Activated CD4-positive, alpha-beta T cell treated with anti-CD3 and anti-CD28 coated beads for 1 hour (primary cell): Measurements from ENCODE around the gene GPR101.

ENCODE experiments used
- DNase-seq: peaks from one replicate; pipeline ENCODE4 v3.0.0-alpha.2; 2020

The GPR101 gene, protein sequence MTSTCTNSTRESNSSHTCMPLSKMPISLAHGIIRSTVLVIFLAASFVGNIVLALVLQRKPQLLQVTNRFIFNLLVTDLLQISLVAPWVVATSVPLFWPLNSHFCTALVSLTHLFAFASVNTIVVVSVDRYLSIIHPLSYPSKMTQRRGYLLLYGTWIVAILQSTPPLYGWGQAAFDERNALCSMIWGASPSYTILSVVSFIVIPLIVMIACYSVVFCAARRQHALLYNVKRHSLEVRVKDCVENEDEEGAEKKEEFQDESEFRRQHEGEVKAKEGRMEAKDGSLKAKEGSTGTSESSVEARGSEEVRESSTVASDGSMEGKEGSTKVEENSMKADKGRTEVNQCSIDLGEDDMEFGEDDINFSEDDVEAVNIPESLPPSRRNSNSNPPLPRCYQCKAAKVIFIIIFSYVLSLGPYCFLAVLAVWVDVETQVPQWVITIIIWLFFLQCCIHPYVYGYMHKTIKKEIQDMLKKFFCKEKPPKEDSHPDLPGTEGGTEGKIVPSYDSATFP

DNA sequence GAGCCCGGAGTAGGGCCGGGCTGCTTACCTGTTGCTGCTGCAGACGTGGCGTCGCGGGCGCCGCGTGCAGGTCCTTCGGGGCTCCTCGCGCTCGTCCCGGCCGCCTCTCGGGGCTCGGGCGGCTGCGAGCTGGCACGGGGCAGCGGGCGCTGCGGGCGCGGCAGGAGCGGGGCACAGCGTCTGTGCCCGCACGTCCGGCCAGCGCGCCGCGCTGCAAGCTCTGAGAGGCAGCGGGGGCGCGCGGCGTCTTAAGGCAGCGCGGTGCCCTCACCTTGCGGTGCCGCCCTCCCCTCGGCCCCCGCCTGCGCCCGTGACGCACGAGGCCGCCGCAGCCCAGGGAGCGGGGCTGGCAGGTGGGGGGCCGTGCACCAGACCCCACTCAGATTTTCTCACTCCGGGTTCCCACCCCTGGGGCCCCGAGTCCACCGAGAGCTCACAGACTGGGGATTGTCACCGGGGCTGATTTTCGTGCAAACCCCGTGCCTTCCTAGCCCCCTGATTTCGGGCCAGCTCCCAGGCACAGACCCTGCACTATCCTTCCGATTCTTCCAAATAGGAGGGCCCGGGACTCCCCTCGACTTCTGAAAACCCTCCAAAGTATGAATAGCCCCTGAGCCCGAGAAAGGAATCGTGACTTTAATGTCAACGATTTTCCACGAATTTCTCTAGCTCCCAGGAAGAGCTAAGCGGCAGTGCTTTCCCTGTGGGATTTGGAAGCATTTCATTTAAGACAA is at the start of gene GPR101:
TSS of gene GPR101 (minus strand) at position 222 of the 734 bp plus-strand sequence. CDS start 2,321 bp downstream, outside the sequence.
- DNase-seq = no peak

DNA sequence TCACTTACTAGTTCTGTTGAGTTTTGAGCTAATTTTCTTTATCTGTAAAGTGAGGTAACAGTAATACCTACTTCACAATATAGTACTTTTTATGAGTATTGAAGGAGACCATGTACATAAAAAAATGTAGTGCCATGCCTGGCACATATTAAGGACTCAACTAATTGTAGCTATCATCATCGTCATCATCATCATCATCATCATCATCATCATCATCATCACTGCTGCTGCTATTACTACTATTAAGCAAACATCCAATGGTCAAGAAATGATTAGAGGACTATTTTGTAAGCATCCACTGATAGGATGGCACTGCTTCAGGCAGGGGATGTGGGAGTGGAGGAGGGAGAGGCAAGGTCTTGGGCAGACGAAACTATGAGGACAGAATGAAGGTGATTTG is 47.4 kb upstream of the GPR101 start:
- no peak for DNase-seq

DNA sequence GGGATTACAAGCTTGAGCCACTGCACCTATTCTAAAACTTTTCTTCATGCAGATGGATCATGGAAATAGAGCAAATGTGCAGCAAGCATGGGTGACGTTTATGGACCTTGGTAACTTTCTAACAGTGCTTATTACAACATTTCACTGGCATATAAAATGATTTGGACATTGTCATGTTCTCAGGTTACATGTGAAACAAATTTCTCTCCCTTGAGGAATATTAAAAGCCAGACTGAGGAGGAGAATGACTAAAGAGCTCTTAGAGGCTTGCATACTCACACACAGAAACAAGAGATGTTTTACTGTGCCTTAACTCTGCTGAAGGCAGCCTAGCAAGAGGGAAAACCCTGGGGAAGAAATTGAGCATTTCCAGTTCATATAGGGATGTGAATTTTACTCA is 38.6 kb upstream of the GPR101 start:
- DNase-seq = no peak

DNA sequence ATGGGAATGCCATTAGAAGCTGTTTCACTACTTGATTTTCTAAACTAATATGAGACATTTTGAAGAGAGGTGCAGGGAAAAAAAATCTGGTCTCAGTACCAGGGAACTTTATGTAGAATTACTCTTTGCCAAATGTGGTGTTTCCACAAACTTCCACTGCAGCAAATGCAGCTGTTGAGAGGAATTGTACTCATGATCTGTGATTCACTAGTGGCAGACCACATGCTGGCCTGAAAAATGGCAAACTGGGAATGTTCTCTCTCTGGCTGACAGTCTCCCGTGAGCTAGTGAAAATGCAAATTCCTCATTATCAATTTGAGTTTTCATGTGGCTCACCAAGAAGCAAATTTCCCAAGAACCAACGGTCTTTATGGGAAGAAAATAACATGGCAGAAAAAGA is 37.8 kb upstream of the GPR101 start:
- no peak for DNase-seq

DNA sequence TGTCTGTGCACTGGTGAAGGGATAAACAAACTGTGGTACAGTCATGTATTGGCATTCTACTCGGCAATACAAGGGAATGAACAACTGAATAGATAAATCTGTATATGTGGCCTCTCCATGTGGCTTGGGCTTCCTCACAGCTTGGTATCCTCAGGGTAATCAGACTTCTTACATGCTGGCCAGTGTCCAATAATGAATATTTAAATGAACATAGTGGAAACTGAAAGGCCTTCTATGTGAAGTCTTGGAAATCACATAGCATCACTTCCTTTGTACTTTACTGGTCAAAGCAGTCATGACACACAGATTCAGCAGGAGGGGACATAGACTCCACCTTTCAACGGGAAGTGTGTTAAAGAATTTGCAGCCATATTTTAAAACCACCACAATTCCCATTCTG is 33.4 kb upstream of the GPR101 start:
- no peak for DNase-seq

DNA sequence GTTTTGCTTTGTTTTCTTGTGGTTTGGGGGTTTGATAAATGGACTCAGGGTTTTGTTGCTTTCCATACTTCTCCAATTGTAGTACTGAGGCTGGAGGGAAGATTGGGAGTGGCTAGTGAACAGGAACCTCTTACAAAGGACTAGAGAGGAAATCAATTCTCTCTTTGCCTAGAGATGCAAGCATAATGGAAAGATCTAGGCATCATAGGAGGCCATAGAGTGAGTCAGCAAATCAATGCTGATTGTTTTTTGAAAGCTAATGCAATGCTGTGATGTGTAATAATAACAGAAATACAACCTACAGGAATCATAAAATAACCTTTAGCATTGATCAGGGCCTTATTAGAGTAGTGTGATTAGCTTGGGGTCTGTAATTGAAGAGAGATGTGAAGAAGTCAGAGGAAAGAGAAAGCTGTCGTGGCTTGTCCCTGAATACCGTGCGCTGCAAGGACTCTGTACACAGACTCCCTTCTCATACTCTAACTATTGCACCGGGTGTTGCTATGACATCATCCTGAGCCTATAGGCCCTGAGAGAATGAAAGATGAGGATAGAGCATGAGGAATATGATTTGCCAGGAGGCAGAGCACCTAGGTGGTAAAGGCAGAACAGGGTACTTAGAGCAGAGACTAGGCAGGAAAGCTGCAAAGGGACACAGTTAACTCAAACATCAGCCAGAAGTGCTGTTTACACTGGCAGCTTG is 29.3 kb upstream of the GPR101 start:
- DNase-seq = no peak

DNA sequence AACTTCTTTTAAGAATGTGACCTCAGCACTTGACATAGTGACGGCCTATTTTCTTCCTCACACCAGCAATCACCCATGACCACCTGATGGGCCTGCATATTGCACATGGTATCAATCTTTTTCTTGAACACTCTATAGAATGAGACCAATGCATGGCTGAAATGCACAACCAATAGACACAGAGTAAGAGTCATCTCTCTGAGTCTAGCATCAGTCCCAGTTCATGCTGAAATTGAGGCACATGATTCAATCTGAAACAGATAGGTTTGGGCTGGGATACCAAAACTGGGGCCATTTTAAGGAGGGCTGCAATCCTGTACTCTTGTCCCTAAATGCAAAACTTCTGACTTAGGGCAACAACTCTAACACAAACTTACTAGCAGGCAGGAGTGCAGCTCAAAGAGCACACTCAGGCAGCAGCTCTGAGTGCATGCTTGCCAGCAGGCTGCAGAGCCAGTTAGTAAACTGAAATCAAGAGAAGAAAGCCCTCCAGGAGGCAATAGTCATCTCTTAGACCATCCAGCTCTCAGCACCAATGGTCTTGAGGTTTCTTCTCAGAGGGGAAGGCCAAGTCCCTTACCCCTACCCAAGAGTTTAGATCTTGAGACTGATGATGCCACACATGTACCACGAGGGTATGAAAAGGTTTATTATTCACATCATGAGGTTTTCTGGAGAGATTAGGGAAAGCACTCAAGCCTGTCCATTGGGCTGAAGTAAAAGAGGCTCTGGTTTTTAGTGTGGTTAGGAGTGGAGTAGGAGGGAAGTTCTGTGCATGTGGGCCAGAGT is 24.7 kb upstream of the GPR101 start:
- DNase-seq = no peak

DNA sequence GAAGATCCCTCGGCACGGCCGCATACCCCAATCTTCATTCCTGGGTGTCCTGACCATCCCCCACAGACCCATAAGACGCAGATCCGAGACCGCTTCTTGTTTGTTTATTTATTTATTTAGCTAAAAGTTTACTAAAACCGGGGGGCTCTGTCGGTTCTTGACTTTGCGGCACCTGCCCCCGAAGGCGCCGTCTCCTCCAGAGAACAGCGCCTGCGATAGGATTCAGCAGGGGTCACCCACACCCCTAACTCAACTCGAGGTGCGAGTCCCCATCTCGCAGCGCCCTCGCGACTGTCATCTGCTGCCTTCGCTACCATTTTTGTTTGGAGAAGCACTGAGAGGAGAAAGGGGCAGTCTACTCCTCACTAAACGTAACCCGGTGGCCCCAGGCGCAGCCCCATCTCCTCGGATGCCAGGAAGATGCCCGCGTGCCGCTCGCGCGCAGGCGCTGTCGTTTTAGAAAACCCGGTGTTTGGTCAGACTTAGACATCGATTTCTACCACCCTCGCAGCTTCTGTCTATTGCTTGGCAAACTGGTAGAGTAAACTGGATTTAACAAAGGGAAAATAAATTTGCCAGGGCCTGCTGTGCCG is 18.9 kb upstream of the GPR101 start:
- no peak for DNase-seq

DNA sequence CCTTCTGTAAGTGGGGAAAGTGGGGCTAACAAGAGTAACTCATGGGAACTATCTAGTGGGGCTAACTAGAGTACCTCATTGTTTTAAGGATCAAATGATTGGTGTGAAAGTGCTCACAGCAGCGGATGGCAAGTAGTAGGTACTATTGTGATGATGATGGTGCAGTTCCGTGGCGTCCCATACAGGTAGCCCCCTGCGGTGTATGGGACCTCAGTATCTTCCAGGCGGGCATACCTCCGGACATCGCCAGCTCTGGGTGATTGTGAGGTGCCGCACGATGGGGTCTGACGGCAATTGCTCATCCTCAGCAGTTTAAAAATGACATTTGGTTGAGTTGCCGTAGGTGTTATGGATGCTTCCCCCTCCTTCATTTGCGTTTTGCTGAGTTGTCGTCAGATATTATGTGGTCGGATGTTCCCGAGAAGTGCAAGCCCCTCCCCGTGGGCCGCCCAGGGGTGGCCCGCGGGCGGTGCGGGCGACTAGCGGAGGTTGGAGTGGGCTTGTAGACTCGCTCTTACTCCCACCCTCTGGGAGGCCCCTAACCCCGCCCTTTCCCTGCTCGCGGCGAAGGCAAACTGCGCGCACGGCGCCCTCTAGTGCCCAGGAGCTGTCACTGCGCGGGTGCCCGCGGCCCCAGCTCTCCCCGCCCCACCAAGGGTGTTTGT is 18.3 kb upstream of the GPR101 start:
- DNase-seq = peak; percentile 64

DNA sequence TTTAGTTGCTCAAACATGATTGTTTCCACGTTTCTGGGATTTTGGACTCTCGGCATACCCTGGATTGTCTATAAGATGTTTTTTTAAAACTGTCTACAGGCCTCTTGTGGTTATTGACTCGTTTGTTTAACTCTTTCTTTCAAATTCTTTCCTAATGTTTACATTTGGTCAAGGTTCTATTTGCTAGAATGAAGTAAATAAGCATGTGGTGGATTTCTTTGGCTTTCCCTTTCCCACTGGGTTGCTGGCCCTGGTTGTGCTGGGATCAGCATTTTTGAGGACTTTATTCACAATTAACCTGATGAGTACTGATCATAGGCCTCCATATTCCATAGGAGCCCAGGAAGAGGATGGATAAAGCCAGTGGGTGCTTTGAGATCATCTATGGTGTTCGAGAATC is 11.1 kb upstream of the GPR101 start:
- DNase-seq = no peak

DNA sequence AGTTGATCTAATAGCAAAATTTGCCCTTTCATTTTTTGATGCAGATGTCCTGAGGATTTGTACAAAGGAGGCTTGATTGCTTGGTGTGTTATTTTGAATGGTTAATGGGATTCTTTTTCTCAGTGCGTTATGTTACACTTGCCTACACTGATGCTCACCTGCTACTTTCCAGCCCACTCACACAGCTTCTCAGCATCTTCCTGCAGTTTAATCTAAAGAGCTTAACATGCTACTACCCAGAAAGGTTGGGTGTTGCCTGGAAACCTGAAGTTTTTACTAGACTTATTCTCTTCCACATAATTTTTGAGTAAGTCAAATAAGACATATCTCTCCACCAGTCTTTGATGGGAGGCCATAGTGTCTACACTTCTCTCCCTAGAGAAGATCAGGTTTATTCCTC is 9.9 kb upstream of the GPR101 start:
- no peak for DNase-seq

DNA sequence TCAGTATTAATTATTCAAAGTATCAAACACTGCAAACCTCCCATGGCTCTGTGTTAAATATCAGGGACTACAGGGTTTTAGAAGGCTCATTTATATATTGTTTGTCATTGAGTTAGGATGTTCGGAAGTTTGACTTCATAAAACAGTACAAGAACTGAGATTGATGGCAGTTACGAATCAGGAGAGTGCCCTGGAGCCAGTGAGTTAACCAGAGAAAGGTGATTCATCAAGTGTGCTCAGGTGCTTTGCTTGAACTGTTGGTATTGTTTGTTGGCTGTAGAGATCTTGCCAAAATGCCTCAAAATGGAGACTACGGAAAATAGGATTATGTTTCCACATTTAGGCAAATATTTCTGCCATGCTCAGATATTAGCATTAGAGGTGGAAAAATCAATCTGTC is 7.5 kb upstream of the GPR101 start:
- DNase-seq = no peak

DNA sequence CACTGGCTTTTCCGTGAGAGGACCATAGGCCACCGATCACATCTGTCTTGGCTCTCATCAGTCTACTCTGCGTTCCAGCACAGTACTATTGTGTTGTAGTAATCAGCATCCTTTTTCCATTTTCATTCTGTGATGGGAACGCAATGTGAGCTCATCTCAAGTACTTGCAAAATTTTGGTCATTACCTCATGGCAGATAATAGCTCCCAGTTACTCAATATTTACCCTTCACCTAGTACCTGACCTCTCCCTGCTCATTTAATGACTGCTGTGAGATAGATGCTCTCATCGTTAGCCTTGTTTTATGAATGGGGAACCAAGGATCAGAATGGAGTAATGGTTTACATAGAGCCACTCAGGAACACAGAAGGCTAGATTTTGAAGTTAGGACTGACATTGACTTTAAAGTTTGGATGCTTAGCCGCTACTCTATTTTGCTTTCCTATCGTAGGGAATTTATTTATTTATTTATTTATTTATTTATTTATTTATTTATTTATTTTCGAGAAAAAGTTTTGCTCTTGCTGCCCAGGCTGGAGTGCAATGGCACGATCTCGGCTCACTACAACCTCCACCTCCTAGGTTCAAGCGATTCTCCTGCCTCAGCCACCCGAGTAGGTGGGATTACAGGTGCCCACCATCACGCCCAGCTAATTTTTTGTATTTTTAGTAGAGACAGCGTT is 6.5 kb upstream of the GPR101 start:
- DNase-seq = no peak

DNA sequence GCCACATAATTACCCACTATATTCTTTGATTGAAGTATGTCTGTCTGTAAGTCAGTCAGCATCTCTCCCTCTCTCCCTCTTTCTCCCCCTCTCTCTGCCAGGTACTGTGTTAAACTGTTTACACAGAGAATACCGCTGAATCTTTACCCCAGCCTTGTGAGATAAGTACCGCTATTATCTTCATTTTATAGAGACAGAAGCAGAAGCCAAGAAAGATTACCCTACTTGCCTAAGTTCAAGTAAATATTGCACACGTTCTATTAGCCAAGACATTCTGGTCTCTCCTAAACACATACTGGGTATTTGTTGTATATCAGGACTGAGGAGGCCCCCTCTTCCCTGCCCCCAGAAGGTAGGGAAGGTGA is 695 bp upstream of the GPR101 start:
- DNase-seq = no peak

DNA sequence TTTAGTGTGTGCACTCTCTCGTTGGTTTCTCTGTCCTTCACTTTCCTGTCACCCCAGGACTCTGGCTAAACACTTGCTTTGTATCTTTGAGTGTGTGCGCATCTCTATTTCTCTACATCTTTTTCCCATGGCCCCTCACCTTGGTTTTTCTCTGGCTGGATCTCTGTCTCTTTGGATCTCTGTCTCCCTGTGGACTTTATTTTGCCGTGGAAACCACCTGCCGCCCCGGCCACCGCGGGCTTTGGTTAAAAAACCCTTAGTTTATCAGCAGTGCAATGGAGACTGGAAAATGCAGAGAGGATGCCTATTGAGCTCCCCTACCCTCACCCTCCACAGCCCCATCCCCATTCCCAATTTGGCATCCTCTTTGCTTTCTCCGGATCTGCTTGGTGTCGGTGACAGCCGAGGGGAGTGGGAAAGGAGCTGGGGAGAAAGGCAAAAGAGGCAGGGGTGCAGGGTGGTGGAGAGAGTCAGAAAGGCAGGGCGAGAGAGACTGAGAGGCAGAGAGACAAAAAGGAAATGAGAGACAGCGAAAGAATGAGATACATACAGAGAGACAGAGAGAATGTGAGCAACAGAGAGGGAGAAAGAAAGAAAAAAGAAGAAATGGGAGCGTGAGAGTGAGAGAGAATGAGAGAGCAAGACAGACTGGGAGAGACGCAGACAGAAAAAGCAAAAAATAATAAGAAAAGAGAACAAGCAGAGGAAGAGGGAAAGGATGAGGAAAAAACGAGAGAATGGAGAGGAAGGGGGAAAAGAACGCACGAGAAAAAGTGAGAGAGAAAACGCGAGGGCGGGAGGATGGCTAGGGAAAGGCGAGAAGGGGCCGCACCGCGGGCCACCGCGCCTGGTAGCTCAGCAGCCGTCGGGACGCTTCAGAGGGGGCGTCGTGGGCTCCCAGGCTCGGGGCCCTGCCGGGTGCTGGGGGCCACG is 688 bp downstream of the GPR101 start:
- DNase-seq = no peak

DNA sequence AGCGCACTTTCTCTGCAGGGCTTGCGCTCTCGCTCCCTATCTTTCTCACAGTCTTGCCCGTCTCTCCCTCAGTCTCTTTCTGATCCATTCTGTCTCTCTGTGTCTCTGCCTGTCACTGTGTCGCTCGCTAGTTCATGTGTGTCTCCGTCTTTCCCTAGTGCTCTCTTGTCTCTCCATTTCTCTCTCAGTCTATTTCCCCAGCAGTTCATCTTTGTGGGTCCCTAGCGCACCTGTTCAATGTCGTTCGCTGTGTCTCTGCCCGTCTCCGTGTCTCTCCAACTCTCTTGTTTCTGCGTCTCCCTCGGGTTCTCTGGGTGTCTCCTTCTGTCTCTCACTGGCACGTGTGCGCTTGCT is 1.5 kb downstream of the GPR101 start:
- DNase-seq = no peak

DNA sequence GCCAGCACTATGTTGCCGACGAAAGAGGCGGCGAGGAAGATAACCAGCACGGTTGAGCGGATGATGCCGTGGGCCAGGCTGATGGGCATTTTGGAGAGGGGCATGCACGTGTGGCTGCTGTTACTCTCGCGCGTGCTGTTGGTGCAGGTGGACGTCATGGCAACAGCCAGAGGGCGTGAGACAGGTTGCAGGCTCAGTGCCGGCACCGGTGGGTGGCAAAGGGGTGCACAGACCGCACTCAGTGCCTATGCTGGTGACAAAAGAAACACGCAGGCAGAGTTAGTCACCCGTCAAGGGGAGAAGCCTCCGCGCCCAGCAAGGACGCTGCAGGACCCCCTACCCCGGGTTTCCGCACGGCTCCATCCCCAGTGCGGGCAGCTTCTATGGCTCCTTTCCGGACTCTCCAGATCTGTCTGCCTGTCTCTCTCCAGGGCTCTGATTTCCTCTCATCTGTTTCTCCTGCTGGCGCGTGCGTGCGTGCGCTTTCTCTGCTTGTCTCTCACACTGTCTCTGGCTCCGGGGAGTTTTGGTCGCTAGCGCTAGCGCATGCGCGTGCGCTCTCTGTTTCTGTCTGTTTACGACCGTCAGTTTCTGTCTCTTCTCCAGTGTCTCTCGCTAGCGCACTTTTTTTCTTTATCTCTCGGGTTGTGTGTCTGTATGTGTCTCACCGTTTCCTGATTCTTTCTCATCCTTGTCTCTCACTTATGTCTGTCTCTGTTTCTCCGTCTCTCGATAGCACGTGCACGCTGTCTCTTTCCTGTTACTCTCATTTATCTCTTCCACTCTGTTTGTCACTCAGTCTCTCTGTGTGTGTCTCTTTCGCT is 2.1 kb downstream of the GPR101 start:
- DNase-seq = no peak

DNA sequence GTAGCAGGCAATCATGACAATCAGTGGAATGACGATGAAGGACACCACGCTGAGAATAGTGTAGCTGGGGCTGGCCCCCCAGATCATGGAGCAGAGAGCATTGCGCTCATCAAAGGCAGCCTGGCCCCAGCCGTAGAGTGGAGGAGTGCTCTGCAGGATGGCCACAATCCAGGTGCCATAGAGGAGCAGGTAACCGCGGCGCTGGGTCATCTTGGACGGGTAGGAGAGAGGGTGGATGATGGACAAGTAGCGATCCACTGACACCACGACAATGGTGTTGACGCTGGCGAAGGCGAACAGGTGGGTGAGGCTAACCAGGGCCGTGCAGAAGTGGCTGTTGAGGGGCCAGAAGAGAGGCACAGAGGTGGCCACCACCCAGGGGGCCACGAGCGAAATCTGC is 2.8 kb downstream of the GPR101 start:
- DNase-seq = no peak

DNA sequence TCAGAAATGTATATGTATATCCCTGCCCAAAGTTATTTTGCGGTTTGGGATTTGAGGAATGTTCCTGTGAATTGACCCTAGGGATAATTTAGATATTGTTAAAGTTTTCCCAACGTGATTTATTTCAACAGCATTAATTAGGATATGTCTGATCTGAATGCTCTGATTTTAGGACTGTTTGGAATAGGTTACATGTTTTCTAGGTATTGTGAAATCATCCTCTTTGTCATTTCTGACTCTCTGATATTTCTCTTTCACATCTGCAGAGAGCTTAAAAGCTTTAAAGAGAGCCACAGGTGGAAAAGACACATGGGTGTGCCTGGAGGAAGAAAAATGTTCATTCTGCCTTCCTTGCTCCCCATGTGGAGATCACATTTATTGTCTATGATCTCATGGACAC is 5.1 kb downstream of the GPR101 start:
- no peak for DNase-seq
